HG02759 (cell line): ENCODE data around the gene SERPINB10.
"Not testable (repeated sequence)": the region's sequence is repeated elsewhere in the genome, so short reads cannot be mapped to it uniquely, and the experiment has no call there.

Experiments
- ATAC-seq: cut with Tn5 transposase; IDR thresholded peaks from one replicate; pipeline ENCODE4 v1.9.1; 2021; ENCODE audit warnings: mild to moderate bottlenecking, moderate library complexity; ENCODE audit not compliant: unreplicated experiment

Gene SERPINB10

GRCh38 chr18:63890237-63890949 is 17.4 kb upstream of the SERPINB10 start:
- ATAC-seq, result no peak

- peak; percentile 50 for ATAC-seq
Measured at GRCh38 chr18:63890950-63891304, 16.8 kb upstream of the SERPINB10 start.

DNA sequence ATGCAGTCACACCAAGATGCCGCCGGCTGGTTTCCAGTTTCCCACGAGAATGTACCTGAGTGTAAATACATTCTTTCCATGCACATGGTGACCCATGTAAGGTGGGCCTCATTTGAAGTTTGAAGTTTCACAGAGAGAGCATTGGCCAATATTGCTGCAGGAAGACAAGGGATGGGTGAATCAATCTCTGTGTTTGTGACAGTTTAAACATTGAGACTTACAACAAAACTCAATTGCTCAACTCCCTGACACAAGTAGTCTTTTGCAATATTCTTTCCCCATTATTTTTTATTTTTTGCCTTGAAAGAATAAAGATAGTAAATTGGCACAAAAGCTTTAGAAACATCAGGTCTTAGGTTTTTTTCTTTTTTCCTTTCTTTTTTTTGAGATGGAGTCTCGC is 15.2 kb upstream of the SERPINB10 start:
- ATAC-seq, result no peak

GRCh38 chr18:63894106-63894772 is 13.5 kb upstream of the SERPINB10 start:
- ATAC-seq, result no peak

- no peak for ATAC-seq
Measured at GRCh38 chr18:63895190-63895589, 12.6 kb upstream of the SERPINB10 start.

DNA sequence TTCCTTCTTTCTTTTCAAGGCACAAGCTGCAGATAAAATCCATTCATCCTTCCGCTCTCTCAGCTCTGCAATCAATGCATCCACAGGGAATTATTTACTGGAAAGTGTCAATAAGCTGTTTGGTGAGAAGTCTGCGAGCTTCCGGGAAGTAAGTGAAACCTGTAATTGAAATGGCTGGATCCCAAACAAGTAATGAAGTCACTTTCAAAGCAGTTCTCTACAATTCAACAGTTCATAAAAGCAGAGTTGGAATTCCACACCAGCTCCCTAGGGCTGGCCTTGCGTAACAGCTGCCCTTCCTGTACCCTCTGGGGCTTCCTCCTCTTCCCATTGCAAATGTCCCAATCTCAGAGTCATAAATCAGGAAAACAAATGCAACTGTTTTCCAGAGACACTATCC is 10.7 kb upstream of the SERPINB10 start:
- ATAC-seq, result no peak

- ATAC-seq, result no peak
Measured at GRCh38 chr18:63899206-63899605, 8.6 kb upstream of the SERPINB10 start.

DNA sequence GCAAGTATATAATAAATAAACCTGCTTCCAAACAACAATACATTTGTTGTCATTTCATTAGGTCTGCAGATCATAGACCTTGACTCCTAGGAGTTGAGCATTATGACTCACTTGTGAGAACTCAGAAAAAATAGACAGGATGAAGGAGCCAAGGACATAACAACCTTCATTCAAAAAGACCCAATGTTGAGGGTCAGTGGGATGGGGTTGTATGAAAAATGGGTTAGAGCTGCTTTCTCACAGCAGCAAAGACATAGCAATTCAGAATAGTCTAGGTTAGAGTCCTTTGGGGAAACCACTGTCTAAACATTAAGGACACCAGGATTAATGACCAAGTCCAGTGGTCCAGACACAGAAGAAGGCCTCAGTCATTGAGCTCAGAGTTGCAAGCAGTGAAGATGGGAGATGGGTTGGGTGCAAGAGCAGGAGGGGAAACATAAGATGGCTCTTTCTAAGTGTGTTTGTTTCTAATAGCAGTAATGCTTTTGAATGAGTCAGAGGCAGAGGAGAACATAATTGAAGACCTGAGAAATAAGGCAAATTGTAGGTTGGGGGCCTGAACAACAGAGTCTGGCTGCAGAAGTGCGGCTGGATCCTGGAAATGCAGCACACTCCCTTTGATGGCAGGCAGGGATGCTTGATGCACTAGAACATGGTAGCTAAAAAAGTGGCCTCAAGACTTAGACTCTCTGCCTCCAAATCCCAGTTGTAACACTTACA is 3.7 kb upstream of the SERPINB10 start:
- no peak for ATAC-seq

DNA sequence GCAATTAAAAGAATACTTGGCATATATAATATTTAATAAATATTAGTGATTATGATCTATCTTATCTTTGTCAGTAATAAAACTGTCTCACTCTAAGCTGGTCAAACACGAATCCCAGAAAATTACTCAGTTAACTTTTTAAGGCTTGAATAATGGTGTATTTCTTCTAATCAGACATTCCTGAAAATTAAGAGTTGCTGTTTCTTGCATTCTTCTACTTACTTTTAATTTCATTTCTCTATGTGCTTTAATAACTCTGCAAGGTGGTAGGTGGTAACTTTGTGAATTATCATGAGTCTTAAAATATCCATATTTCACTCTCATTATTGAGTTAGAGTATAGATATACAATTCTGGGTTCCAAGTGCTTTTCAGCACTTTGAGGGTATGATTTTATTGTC is 3.1 kb upstream of the SERPINB10 start:
- ATAC-seq, result no peak

GRCh38 chr18:63905361-63905760 is 2.4 kb upstream of the SERPINB10 start:
- no peak for ATAC-seq

DNA sequence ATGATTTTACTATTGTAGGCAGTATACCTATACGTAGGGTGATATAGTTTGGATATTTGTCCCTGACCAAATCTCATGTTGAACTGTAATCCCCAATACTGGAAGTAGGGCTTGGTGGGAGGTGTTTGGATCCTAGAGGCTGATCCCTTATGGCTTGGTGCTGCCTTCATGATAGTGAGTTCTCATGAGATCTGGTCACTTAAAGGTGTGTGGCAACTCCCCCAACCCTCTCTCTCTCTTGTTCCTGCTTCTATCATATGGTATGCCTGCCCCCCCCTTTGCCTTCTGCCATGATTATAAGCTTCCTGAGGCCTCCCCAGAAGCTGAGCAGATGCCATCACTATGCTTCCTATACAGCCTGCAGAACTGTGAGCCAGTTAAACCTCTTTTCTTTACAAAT is 1.7 kb upstream of the SERPINB10 start:
- ATAC-seq, result no peak

- peak; percentile 48 for ATAC-seq
Measured at GRCh38 chr18:63908858-63909257, 1.1 kb downstream of the SERPINB10 start.

- ATAC-seq, result peak; percentile 58
Measured at GRCh38 chr18:63909870-63910269, 2.1 kb downstream of the SERPINB10 start.

DNA sequence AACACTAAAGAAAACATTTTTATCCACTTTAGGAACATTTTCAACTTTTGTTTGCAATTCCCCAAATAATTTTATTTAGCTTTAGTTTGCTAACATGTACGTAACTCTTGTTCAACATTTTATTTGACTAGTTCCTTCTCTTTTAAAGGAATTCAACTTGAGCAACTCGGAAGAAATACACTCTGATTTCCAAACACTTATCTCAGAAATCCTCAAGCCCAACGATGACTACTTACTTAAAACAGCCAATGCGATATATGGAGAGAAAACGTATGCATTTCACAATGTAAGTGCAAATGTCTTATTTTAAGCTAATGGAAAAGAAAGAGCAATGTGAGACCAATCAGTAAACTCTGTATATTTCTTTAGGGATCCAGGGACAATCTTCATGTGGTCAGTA is 10.1 kb downstream of the SERPINB10 start:
- ATAC-seq, result no peak

GRCh38 chr18:63922049-63922448 is 14.3 kb downstream of the SERPINB10 start:
- ATAC-seq, result no peak

GRCh38 chr18:63924551-63924950 is 16.8 kb downstream of the SERPINB10 start:
- no peak for ATAC-seq

GRCh38 chr18:63928331-63928730 is 20.6 kb downstream of the SERPINB10 start:
- ATAC-seq, result no peak

DNA sequence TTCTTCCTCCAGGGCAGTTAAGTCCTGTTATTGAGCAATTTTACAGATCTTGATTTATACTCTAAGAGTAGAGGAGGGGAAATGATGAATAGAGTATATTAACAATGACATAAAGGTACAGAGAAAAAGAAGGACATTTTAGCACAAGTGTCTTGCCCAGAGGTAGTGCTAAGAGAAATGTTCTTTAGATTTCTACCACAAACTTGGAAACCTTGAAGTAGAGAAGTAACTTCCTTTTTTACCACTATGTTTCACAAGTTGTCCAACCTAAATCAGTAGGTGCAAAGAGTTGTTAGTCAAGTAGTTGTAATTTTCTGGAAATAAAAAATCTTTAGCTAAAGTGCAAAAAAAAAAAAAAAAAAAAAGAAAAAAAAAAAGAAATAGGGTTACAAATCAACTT is 21.6 kb downstream of the SERPINB10 start:
- not testable (repeated sequence) for ATAC-seq

DNA sequence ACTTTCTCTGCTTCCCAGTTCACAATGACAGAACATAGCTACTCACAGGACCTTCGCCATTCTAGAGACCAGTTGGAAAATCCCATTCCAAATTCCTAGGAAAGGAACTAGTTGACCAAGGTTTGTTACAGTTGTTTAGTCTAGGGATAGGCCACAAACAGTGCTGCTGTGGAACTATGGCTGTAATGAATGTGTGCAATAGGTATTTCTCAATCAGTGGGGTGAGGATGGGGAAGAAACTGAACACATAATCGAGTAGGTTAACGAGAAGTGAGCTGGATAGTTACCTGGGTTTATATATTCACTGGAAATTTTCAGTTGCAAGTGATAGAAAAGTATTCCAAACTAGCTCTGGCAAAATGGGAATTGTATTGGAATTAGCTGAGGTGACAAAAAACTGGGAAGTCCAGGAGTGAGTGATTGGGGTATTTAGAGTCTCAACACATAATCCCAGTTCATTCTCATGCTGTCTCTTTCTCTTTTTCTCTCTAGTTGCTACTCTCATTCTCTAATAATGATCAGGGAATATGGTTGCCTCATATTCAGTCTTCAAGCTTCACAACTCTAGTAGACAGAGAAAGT is 23.1 kb downstream of the SERPINB10 start:
- no peak for ATAC-seq

DNA sequence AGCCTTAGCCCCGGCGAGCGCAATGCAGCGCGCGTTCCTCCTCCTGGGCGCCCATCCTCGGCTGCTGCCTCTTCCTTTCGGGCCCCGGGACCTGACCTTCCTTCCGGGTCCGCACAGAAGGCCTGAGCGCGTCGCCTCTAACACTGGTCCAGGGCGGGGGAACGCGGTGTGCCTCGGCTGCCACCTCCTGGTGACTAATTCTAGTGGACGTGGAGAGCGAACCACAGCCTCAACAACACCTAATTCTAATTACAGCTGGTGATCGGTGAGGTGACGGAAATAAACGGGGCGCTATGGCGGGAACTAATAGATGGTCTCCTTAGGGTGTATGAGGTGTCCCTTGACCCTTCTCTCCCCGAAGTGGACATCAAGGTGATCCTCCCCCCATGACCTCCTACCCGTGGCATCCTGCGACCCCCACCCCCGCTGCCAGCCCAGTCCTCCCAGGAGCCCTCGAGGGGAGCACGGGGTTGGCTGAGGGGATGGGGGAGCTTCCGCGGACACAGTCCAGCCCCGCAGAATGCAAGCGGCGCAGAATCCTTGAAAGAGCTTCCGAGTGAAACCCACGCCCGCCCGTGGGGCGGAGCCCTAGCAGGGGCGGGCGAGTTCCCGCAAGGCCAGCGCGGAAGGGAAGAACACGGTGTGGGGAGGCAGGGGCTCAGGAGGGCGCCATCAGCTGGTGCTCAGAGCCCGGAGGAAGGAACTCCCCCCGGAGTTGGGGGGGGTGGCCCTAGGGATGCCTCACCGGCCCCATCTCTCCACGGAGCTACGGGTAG is 28.6 kb downstream of the SERPINB10 start:
- peak; percentile 96 for ATAC-seq

GRCh38 chr18:63936932-63937393 is 29.2 kb downstream of the SERPINB10 start:
- ATAC-seq, result peak; percentile 52
